Stomach smooth muscle (tissue), 2 donors: ENCODE measurements around the gene SLC2A10.

Experiments
- H3K27ac ChIP-seq: one replicate; pipeline ENCODE4 v1.7.0; 2013; ENCODE audit warnings: mild to moderate bottlenecking, low read length, inconsistent platforms
- H3K27me3 ChIP-seq, 2 donors: one replicate each; pipeline ENCODE4 v1.7.0; 2013; ENCODE audit warnings: low read length in 2 of 2; ENCODE audit not compliant: insufficient read depth in 2 of 2, control insufficient read depth in 1 of 2
- H3K36me3 ChIP-seq, 2 donors: one replicate each; pipeline ENCODE4 v1.7.0; 2013; ENCODE audit warnings: low read length in 2 of 2; ENCODE audit not compliant: control insufficient read depth in 2 of 2, insufficient read depth in 2 of 2
- H3K4me1 ChIP-seq: one replicate; pipeline ENCODE4 v1.7.0; 2013; ENCODE audit warnings: low read length; ENCODE audit not compliant: control insufficient read depth, insufficient read depth
- H3K4me3 ChIP-seq, 2 donors: one replicate each; pipeline ENCODE4 v1.7.0; 2013; ENCODE audit warnings: low read length in 2 of 2
- H3K9ac ChIP-seq, 2 donors: one replicate each; pipeline ENCODE4 v1.7.0; 2013; ENCODE audit warnings: low read length in 2 of 2, mild to moderate bottlenecking in 1 of 2
- H3K9me3 ChIP-seq, 2 donors: one replicate each; pipeline ENCODE4 v1.7.0; 2013; ENCODE audit warnings: low read length in 2 of 2; ENCODE audit not compliant: control insufficient read depth in 2 of 2
- donor health status: healthy.
- donor health status: Pancreatic carcinoma.

Gene SLC2A10

DNA sequence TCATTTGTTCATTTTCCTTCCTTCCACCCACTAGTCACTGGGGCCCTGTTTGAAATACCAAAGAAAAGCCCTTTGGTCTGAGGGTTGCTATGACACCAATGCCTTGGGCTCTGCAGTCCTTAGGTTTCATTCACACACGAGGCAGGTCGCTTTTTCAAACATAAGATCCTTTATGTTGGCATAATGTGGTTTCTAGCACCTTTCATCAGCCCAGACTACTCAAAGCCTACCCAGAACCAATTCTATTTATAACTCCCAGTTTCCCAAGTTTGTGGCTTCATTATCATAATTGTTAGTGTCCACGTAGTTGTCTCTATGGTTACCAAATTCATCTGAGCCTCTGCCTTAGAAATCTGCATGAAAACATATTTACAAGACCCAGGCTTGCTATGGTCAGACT is 13.6 kb upstream of the SLC2A10 start:
- peaks cover 2 to 16% of the 10 kb centered on the region in 2 donors for H3K27me3 ChIP-seq

DNA sequence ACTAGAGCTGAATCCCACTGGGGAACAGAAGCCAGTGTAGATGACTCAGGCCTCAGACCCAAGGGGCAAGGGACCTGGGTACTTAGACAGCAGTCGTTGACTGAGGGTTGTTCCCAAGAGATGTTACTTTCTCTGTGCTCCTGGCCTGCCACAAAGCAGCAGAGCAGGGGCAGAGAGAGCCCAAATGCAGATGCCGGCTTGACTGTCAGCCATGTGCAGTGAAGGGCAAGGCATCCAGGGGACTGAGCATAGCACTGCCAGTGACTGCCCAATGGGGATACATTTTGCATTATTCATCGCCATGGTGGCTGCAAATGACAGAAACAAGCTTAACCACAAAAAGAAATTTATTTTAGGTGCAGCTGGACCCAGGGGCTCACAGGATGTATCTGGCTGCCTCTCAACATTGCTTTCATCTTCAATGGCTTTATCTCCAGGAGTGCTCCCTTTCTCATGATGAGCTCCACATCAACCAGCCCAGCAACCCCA is 12.6 kb upstream of the SLC2A10 start:
- Histone ChIP-seq H3K4me3 (no peak overlapping the region), H3K4me1 (no peaks in the 10 kb centered on the region)

More for the DNA sequence above, 13.6 kb upstream of the SLC2A10 start:
- Histone ChIP-seq H3K4me3 (no peak overlapping the region), H3K4me1 (no peaks in the 10 kb centered on the region), H3K9me3 (no peaks in the 10 kb centered on the region), H3K27ac (no peak overlapping the region), H3K36me3 (no peaks in the 10 kb centered on the region), H3K9ac (no peak overlapping the region)

DNA sequence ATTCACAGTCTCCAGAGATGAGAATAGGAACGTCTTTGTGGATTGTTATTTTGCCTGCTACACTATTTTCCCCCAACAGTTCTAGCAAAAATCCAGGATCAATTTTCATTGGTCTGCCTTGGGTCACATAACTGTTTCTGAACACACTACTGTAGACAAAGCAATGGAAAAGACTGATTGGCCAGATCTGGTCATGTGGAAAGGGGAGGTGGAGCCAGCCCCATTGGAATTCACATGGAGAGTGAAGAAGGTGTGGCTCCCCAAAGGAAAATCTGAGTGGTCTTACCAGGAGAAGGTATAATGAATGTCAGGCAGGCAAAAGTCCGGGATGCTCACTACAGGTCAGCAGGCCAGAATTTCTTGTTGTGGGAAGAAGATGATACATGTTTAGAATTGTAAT is 10.7 kb upstream of the SLC2A10 start:
- Histone ChIP-seq H3K27me3 (peaks cover 2 to 21% of the 10 kb centered on the region in 2 donors), H3K27ac (no peak overlapping the region), H3K4me1 (no peaks in the 10 kb centered on the region), H3K4me3 (no peak overlapping the region), H3K9me3 (no peaks in the 10 kb centered on the region), H3K9ac (no peak overlapping the region), H3K36me3 (no peaks in the 10 kb centered on the region)

More for the DNA sequence above, 12.6 kb upstream of the SLC2A10 start:
- no peaks in the 10 kb centered on the region for H3K9me3 ChIP-seq
- H3K36me3 ChIP-seq, result no peaks in the 10 kb centered on the region
- no peak overlapping the region for H3K27ac ChIP-seq
- no peak overlapping the region for H3K9ac ChIP-seq
- peaks cover 2 to 18% of the 10 kb centered on the region in 2 donors for H3K27me3 ChIP-seq

DNA sequence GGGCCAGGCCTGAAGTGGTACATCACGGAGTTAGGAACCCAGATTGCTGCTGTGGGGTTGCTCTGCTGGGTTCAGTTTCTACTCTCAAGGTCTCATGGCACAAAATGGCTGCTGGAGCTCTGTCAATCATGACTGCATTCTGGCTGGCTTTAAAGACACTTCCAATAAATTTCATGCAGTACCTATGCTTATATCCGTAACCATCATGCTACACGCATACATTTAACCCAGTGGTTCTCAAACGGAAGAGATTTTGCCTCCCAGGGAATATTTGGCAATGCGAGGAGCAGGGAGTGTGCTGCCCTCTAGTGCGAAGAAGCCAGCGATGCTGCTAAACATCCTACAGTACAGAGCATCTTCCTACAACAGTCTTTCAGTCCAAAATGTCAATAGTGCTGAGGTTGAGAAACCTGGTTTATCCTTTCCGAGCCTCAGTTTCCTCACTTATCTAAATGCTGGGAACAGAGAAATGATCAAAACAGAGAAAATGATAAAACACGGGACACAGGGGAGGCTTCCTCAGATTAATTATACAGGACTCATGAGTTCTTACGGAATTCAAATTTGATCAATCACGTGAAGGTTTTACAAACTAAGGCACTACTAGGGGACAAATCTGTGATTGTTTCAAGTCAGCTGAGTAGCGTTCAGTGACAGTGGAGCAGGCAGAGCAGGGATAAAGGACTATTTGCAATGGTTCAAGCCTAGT is 9.6 kb upstream of the SLC2A10 start:
- no peaks in the 10 kb centered on the region for H3K9me3 ChIP-seq
- no peak overlapping the region for H3K4me3 ChIP-seq
- no peak overlapping the region for H3K27ac ChIP-seq
- H3K9ac ChIP-seq, result no peak overlapping the region
- H3K27me3 ChIP-seq, result peaks cover 2 to 21% of the 10 kb centered on the region in 2 donors
- H3K36me3 ChIP-seq, result no peaks in the 10 kb centered on the region
- H3K4me1 ChIP-seq, result no peaks in the 10 kb centered on the region

DNA sequence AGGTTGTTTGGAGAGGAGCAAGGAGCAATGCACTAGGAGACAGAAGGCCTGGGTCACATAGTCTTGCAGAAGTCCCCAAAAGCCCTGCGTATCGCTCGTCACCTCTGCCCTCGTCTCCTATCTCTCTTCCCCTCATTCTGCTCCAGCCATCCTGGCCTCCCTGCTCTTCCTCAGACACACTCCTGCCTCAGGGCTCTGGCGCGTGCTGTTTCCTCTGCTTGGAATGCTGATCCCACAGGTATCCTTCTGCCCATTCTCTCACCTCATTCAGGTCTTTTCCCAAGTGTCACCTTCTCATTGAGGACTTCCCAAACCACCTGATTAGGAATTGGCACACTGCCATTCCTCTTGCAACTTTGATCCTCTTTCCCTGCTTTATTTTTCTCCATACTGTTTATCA is 9.0 kb upstream of the SLC2A10 start:
- Histone ChIP-seq H3K27me3 (peaks cover 2 to 21% of the 10 kb centered on the region in 2 donors), H3K9ac (no peak overlapping the region), H3K27ac (no peak overlapping the region), H3K4me1 (no peaks in the 10 kb centered on the region), H3K9me3 (no peaks in the 10 kb centered on the region), H3K4me3 (no peak overlapping the region), H3K36me3 (no peaks in the 10 kb centered on the region)

DNA sequence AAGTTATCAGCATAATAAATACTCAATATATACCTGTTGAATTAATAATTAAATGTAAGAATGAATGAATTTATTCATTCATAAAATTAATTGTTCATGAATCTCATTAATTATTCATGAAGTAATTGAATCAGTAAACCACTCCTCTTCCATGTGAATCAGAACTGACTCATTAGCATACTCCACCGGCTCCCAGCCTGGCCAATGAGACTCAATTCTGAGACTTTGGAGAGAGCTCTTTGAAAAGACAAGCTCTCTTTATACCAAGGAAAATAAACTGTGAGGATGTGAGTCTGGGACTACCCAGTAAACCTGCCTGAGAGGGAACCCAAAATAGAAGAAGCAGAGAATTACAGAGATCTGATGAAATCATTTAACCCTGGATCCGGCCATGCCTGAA is 8.4 kb upstream of the SLC2A10 start:
- Histone ChIP-seq H3K27ac (no peak overlapping the region), H3K27me3 (peaks cover 0 to 21% of the 10 kb centered on the region in 2 donors), H3K4me3 (no peak overlapping the region), H3K4me1 (no peaks in the 10 kb centered on the region), H3K36me3 (no peaks in the 10 kb centered on the region), H3K9ac (no peak overlapping the region), H3K9me3 (no peaks in the 10 kb centered on the region)

DNA sequence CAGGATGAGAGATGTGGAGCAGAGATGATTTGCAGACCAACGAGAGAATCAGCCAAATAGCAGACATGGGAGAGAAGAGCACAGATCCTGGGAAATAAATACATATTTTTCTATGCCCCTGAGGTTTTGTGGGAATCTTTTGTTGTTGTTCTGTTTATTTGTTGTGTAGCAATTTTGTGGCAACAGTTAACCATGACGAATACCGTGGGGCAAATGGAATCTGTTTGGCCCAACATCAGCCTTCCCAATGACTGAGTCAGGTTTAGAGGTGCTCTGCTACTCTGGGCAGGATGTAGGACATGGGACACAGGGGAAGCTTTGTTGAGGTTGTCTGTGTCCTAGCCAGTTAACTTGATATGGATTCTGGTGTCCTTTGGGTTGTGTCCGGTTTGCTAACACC is 7.9 kb upstream of the SLC2A10 start:
- Histone ChIP-seq H3K4me3 (no peak overlapping the region), H3K4me1 (no peaks in the 10 kb centered on the region), H3K9me3 (no peaks in the 10 kb centered on the region), H3K27me3 (peaks cover 0 to 18% of the 10 kb centered on the region in 2 donors), H3K36me3 (no peaks in the 10 kb centered on the region), H3K27ac (no peak overlapping the region), H3K9ac (no peak overlapping the region)

DNA sequence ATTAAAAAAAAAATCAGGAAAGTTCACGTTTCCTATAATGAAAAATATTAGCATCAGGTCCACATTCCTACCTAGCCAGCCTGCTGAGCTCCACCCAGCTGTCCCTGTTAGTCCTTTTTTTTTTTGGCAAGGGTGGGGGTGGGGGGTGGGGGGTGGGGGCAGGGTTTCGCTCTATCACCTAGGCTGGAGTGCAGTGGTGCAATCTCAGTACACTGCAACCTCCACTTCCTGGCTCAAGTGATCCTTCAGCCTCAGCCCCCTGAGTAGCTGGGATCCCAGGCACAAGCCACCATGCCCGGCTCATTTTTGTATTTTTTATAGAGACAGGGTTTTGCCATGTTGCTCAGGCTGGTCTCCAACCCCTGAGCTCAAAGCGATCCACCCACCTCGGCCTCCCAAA is 7.5 kb upstream of the SLC2A10 start:
- no peaks in the 10 kb centered on the region for H3K36me3 ChIP-seq
- no peak overlapping the region for H3K9ac ChIP-seq
- H3K4me3 ChIP-seq, result no peak overlapping the region
- no peaks in the 10 kb centered on the region for H3K9me3 ChIP-seq
- H3K4me1 ChIP-seq, result no peaks in the 10 kb centered on the region
- no peak overlapping the region for H3K27ac ChIP-seq
- peaks cover 0 to 15% of the 10 kb centered on the region in 2 donors for H3K27me3 ChIP-seq

DNA sequence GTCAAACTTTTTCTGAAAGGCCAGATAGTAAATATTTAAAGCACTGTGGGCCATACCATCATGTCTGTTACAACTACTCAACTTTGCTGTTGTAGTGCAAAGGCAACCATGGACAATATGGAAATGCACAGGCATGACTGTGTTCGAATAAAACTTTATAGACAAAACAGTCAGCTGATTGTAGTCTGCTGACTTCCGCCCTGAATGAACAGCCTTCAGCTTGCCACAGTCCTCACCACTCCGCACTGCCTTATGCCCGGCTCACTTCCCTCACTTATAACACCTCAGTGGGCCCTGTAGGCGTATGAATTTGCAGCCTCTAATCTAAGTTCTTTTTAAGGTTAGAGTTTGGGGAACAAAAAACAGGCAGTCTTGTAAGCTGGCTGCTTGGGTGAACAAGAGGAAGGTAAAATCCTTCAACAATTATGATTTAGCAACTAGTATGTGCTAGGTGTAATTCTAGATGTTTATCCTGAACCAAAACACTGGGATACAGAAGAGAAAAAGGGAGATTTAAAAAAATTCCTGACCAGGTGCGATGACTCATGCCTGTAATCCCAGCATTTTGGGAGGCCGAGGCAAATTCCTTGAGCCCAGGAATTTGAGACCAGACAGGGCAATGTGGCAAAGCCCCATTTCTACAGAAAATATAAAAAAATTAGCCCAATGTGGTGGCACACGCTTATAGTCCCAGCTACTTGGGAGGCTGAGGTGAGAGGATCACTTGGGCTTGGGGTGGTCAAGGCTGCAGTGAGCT is 6.8 kb upstream of the SLC2A10 start:
- H3K9me3 ChIP-seq, result no peaks in the 10 kb centered on the region
- no peaks in the 10 kb centered on the region for H3K4me1 ChIP-seq
- H3K4me3 ChIP-seq, result no peak overlapping the region
- H3K27me3 ChIP-seq, result peaks cover 0 to 13% of the 10 kb centered on the region in 2 donors
- no peak overlapping the region for H3K9ac ChIP-seq
- no peaks in the 10 kb centered on the region for H3K36me3 ChIP-seq
- no peak overlapping the region for H3K27ac ChIP-seq

DNA sequence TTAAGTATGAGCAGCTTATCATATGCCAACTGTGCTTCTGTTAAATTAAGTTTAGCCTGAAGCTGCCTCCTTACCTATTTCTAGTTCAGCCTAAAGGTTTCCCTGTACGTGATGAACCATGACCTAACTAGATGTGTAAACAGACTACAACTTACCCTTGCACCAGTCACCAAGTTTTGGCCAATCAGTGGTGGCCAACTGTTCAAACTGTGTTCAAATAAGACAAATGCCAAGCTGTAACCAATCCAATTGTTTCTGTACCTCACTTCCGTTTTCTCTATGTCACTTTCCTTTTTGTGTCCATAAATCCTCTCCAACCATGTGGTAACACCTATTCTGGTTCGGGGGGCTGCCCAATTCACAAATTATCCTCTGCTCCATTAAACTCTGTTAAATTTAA is 6.0 kb upstream of the SLC2A10 start:
- Histone ChIP-seq H3K4me1 (no peaks in the 10 kb centered on the region), H3K9me3 (no peaks in the 10 kb centered on the region), H3K36me3 (no peaks in the 10 kb centered on the region), H3K9ac (no peak overlapping the region), H3K27ac (no peak overlapping the region), H3K27me3 (peaks cover 0 to 12% of the 10 kb centered on the region in 2 donors), H3K4me3 (no peak overlapping the region)
